ENCODE data around the gene PRKD1. TPM values are rescaled to one million over a fixed set of nuclear protein-coding genes. Genes with fewer than 3 reads are reported as not detected.

The PRKD1 gene
- total and polyA plus RNA-seq, 2 donors (not counting 1 experiment from before 2014, with no cell fraction given), result 0.03 to 4.3 TPM

- H3K4me3 Mint-ChIP-seq, result no peak overlapping the region
- Histone ChIP-seq H3K4me1 (ENCODE audit: control insufficient read depth in 2 of 2, insufficient read depth in 2 of 2, low read length in 2 of 2) (no peaks in the 10 kb centered on the region), H3K79me2 (ENCODE audit: control insufficient read depth, insufficient read depth, low read length) (no peaks in the 10 kb centered on the region), H2AFZ (ENCODE audit: insufficient read depth, low read depth, low read length, poor library complexity, severe bottlenecking) (no peak overlapping the region), H4K20me1 (ENCODE audit: control insufficient read depth, insufficient read depth, low read length, poor library complexity, severe bottlenecking) (no peaks in the 10 kb centered on the region), H3K27ac (ENCODE audit: low read length in 2 of 2) (no peak overlapping the region), H3K4me2 (replicated peaks; ENCODE audit: low read depth, low read length, poor library complexity, severe bottlenecking) (no peak overlapping the region), H3K27me3 (replicated peaks in 1 of 4; ENCODE audit: control extremely low read depth in 1 of 4, control insufficient read depth in 3 of 4, insufficient read depth in 4 of 4, low read length in 3 of 4) (no peaks in the 10 kb centered on the region), H3K9me3 (ENCODE audit: control extremely low read depth in 1 of 3, control insufficient read depth in 2 of 3, insufficient read depth in 1 of 3, low read length in 2 of 3) (no peaks in the 10 kb centered on the region), H3K4me3 (ENCODE audit: control extremely low read depth in 1 of 5, extremely low read depth in 1 of 5, insufficient read depth in 1 of 5, low read depth in 2 of 5, low read length in 4 of 5) (no peak overlapping the region), H3K36me3 (replicated peaks in 1 of 2; ENCODE audit: control extremely low read depth in 1 of 2, control insufficient read depth in 1 of 2, extremely low read depth in 1 of 2, insufficient read depth in 2 of 2, low read length in 1 of 2) (no peaks in the 10 kb centered on the region), H3K9ac (ENCODE audit: low read length) (no peak overlapping the region)
- no peaks in the 10 kb centered on the region for H3K9me3 Mint-ChIP-seq (ENCODE audit: insufficient read depth)
- 66% methylated on average over 6 of the region's 8 CpGs for WGBS (ENCODE audit: insufficient coverage)
- H3K27me3 Mint-ChIP-seq, result no peaks in the 10 kb centered on the region
- no peak for DNase-seq
- H3K4me1 Mint-ChIP-seq, result no peaks in the 10 kb centered on the region
- no peak overlapping the region for H3K27ac Mint-ChIP-seq
- no peak for TF ChIP-seq EZH2 (IDR thresholded peaks at IDR 0.05; ENCODE audit: borderline replicate concordance, insufficient read depth, low read depth, low read length, poor library complexity, severe bottlenecking)
- TF ChIP-seq, protein P1, sequence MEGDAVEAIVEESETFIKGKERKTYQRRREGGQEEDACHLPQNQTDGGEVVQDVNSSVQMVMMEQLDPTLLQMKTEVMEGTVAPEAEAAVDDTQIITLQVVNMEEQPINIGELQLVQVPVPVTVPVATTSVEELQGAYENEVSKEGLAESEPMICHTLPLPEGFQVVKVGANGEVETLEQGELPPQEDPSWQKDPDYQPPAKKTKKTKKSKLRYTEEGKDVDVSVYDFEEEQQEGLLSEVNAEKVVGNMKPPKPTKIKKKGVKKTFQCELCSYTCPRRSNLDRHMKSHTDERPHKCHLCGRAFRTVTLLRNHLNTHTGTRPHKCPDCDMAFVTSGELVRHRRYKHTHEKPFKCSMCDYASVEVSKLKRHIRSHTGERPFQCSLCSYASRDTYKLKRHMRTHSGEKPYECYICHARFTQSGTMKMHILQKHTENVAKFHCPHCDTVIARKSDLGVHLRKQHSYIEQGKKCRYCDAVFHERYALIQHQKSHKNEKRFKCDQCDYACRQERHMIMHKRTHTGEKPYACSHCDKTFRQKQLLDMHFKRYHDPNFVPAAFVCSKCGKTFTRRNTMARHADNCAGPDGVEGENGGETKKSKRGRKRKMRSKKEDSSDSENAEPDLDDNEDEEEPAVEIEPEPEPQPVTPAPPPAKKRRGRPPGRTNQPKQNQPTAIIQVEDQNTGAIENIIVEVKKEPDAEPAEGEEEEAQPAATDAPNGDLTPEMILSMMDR (IDR thresholded peaks at IDR 0.05), result no peak
- POLR2A ChIA-PET, result no interaction called here
- CTCF ChIA-PET, result no interaction called here
- intact Hi-C loops (cut with micrococcal nuclease), result no loop called here
- no peak for ATAC-seq (ENCODE audit: low read depth)
Measured at GRCh38 chr14:29584992-29585391, 342.7 kb downstream of the PRKD1 start.

DNA sequence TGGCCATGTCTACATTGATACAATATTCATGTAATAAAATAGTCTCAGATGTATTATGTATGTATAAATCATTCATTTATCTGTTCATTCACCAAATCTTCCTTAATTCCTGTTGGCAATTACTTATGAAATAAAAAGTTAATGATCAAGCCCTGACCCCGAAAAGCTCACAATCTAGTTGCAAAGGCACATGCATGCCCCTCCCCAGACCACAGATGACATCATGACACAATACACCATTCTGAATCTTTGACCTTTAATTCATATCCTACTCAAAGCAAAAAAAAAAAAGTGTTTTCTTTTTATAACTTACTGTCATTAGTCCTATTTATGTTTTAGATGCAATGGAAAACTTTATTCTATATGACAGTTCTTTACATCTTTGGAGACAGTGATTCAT lies 346.9 kb downstream of the PRKD1 start:
- CTCF ChIA-PET, result no interaction called here
- no CpG with 5 or more reads among the region's 1 CpG for WGBS (ENCODE audit: insufficient coverage)

More for the DNA sequence above, 346.9 kb downstream of the PRKD1 start:
- TF ChIP-seq, protein P1 (IDR thresholded peaks at IDR 0.05), result no peak
- no peak for TF ChIP-seq EZH2 (IDR thresholded peaks at IDR 0.05; ENCODE audit: borderline replicate concordance, insufficient read depth, low read depth, low read length, poor library complexity, severe bottlenecking)
- intact Hi-C loops (cut with micrococcal nuclease), result no loop called here
- Mint-ChIP-seq H3K4me3 (no peak overlapping the region), H3K27ac (no peak overlapping the region), H3K4me1 (peaks cover 7% of the 10 kb centered on the region), H3K27me3 (no peaks in the 10 kb centered on the region), H3K9me3 (ENCODE audit: insufficient read depth) (no peaks in the 10 kb centered on the region)
- POLR2A ChIA-PET, result no interaction called here
- DNase-seq (no peak), ATAC-seq (ENCODE audit: low read depth) (no peak)
- no peak overlapping the region for H3K27ac ChIP-seq (ENCODE audit: low read length in 2 of 2)
- H3K4me3 ChIP-seq (ENCODE audit: control extremely low read depth in 1 of 5, extremely low read depth in 1 of 5, insufficient read depth in 1 of 5, low read depth in 2 of 5, low read length in 4 of 5), result no peak overlapping the region
- no peaks in the 10 kb centered on the region for H3K36me3 ChIP-seq (replicated peaks in 1 of 2; ENCODE audit: control extremely low read depth in 1 of 2, control insufficient read depth in 1 of 2, extremely low read depth in 1 of 2, insufficient read depth in 2 of 2, low read length in 1 of 2)
- no peak overlapping the region for H3K9ac ChIP-seq (ENCODE audit: low read length)
- no peaks in the 10 kb centered on the region for H3K4me1 ChIP-seq (ENCODE audit: control insufficient read depth in 2 of 2, insufficient read depth in 2 of 2, low read length in 2 of 2)
- no peaks in the 10 kb centered on the region for H3K9me3 ChIP-seq (ENCODE audit: control extremely low read depth in 1 of 3, control insufficient read depth in 2 of 3, insufficient read depth in 1 of 3, low read length in 2 of 3)
- no peaks in the 10 kb centered on the region for H3K27me3 ChIP-seq (replicated peaks in 1 of 4; ENCODE audit: control extremely low read depth in 1 of 4, control insufficient read depth in 3 of 4, insufficient read depth in 4 of 4, low read length in 3 of 4)
- H2AFZ ChIP-seq (ENCODE audit: insufficient read depth, low read depth, low read length, poor library complexity, severe bottlenecking), result no peak overlapping the region
- H3K4me2 ChIP-seq (replicated peaks; ENCODE audit: low read depth, low read length, poor library complexity, severe bottlenecking), result no peak overlapping the region
- no peaks in the 10 kb centered on the region for H4K20me1 ChIP-seq (ENCODE audit: control insufficient read depth, insufficient read depth, low read length, poor library complexity, severe bottlenecking)
- no peaks in the 10 kb centered on the region for H3K79me2 ChIP-seq (ENCODE audit: control insufficient read depth, insufficient read depth, low read length)
